Endothelial cell (in vitro differentiated cells): ENCODE results near the gene FGGY. TPM values are rescaled to one million over a fixed set of nuclear protein-coding genes. Genes with fewer than 3 reads are reported as not detected.
A peak's percentile ranks its signal among the peaks of the same experiment; 100 is the strongest.

ENCODE experiments used
- DNase-seq: peaks from one replicate; pipeline ENCODE4 v3.0.0; 2021; ENCODE audit warnings: low spot score
- H3K27ac Mint-ChIP-seq: one replicate; pipeline ENCODE4 v1.8.0; 2021; ENCODE audit warnings: mixed read lengths, inconsistent platforms; ENCODE audit not compliant: unreplicated experiment
- H3K27me3 Mint-ChIP-seq: one replicate; pipeline ENCODE4 v1.8.0; 2021; ENCODE audit warnings: mild to moderate bottlenecking, moderate library complexity, mixed read lengths, inconsistent platforms; ENCODE audit not compliant: unreplicated experiment
- H3K36me3 Mint-ChIP-seq: one replicate; pipeline ENCODE4 v1.8.0; 2021; ENCODE audit warnings: mild to moderate bottlenecking, low read depth, mixed read lengths, inconsistent platforms; ENCODE audit not compliant: unreplicated experiment
- H3K4me1 Mint-ChIP-seq: one replicate; pipeline ENCODE4 v1.8.0; 2021; ENCODE audit warnings: mild to moderate bottlenecking, mixed read lengths, inconsistent platforms; ENCODE audit not compliant: unreplicated experiment
- H3K4me3 Mint-ChIP-seq: one replicate; pipeline ENCODE4 v1.8.0; 2021; ENCODE audit warnings: mild to moderate bottlenecking, mixed read lengths, inconsistent platforms; ENCODE audit not compliant: unreplicated experiment
- H3K9me3 Mint-ChIP-seq: one replicate; pipeline ENCODE4 v1.8.0; 2021; ENCODE audit warnings: mixed read lengths, inconsistent platforms; ENCODE audit not compliant: unreplicated experiment
- total RNA-seq: library from RNA; stranded (reverse); fragmentation: NEBNext Ultra II Directional; extraction: Animal tissue kit (Norgen Biotek cat#: 25700); gene quantifications from one replicate; pipeline ENCODE4 v1.2.1, GENCODE V29; 2021; ENCODE audit not compliant: unreplicated experiment
- TF ChIP-seq, protein P1 (sequence below): fragments of 200-600 bp; sonication (generic); IDR thresholded peaks from one replicate; pipeline ENCODE4 v1.5.0; 2021; ENCODE audit warnings: antibody characterized with exemption; ENCODE audit not compliant: unreplicated experiment

FGGY gene
- total RNA-seq, 1 donor from 2014 or later: 41.2 TPM

DNA sequence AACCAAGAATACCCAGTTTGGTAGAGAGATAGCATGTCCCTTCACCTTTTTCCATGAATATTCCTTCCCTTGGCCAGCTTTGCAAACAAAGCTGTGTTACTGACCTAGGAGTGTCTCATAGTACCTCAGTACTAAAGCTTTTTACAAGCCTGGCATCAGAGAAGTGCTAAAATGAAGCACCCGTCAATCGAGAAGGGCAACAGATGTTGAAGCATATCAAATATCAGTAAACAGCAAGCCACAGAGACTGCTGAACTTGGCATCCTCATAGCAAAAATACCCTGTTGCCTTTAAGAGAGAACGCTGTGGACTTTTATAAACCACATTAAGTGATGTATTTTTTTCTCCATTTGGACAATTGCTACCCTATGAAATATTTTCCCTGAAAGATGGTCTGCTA lies 389.3 kb downstream of the FGGY start:
- no peak for DNase-seq
- Mint-ChIP-seq H3K27me3 (no peaks in the 10 kb centered on the region), H3K36me3 (no peaks in the 10 kb centered on the region), H3K4me3 (no peak overlapping the region), H3K27ac (no peak overlapping the region), H3K4me1 (peaks cover 5% of the 10 kb centered on the region), H3K9me3 (no peaks in the 10 kb centered on the region)
- TF ChIP-seq, protein P1, sequence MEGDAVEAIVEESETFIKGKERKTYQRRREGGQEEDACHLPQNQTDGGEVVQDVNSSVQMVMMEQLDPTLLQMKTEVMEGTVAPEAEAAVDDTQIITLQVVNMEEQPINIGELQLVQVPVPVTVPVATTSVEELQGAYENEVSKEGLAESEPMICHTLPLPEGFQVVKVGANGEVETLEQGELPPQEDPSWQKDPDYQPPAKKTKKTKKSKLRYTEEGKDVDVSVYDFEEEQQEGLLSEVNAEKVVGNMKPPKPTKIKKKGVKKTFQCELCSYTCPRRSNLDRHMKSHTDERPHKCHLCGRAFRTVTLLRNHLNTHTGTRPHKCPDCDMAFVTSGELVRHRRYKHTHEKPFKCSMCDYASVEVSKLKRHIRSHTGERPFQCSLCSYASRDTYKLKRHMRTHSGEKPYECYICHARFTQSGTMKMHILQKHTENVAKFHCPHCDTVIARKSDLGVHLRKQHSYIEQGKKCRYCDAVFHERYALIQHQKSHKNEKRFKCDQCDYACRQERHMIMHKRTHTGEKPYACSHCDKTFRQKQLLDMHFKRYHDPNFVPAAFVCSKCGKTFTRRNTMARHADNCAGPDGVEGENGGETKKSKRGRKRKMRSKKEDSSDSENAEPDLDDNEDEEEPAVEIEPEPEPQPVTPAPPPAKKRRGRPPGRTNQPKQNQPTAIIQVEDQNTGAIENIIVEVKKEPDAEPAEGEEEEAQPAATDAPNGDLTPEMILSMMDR: no peak

DNA sequence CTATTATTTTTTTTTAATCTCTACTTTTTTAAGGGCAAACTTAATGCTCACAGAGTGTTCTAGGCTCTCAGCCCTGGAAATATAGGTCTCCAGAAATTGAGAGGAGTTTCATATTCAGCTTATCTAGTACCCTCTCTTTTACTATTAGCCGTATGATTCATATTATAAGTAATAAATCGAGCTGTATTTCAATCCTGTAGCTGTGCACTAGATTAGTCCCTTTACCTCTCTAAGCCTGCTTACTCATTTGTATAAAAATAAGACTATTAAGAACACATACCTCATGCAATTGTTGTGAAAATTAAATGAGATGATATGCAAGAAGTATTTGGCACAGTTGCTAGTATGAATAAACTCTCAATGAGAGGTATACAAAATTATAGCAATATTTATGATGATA lies 389.7 kb downstream of the FGGY start:
- H3K9me3 Mint-ChIP-seq: no peaks in the 10 kb centered on the region
- H3K4me1 Mint-ChIP-seq: peaks cover 5% of the 10 kb centered on the region
- no peaks in the 10 kb centered on the region for H3K36me3 Mint-ChIP-seq
- no peak for DNase-seq
- no peaks in the 10 kb centered on the region for H3K27me3 Mint-ChIP-seq
- H3K27ac Mint-ChIP-seq: no peak overlapping the region
- H3K4me3 Mint-ChIP-seq: no peak overlapping the region
- TF ChIP-seq, protein P1: no peak

DNA sequence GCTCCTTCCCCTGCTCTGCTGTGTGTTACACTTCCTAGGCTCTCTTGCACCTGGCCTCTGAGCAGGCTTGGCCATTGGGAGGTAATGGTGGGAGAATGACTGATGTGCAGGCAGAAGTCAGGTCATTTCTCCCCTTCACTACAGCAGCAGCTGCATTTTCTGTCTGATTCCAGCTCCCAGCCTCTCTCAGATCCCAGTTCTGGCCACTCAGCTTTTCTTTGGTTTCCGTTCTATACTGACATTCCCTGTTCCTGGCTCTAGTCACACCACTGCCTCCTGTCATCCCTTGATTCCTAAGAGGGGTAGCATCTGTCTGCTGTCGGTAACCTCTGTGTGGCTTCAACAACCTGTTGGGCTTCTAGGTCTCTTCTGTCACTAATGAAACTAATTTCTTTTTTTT lies 390.2 kb downstream of the FGGY start:
- TF ChIP-seq, protein P1: no peak
- Mint-ChIP-seq H3K27me3 (no peaks in the 10 kb centered on the region), H3K9me3 (no peaks in the 10 kb centered on the region), H3K36me3 (no peaks in the 10 kb centered on the region), H3K27ac (no peak overlapping the region), H3K4me1 (peaks cover 5% of the 10 kb centered on the region), H3K4me3 (no peak overlapping the region)
- no peak for DNase-seq

DNA sequence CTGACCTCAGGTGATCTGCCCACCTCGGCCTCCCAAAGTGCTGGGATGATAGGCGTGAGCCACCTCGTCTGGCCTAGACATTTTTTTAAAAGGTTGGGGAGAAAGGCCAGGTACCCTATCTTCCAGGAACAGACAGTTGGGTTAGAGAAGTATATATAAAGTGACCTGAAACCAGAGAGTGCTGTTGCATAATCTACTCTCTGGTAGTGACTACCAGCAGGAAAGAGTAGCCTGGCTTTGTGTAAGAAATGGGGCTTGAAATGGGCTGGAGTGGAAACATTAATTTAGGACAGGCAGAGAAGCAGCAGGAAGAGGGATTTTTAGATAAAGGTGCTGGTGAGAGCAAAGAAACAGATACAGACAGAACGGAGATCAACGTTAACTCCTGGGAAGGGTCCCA lies 392.1 kb downstream of the FGGY start:
- H3K9me3 Mint-ChIP-seq: no peaks in the 10 kb centered on the region
- H3K4me3 Mint-ChIP-seq: peak overlapping the region; percentile 5
- TF ChIP-seq, protein P1: no peak
- no peaks in the 10 kb centered on the region for H3K4me1 Mint-ChIP-seq
- H3K27me3 Mint-ChIP-seq: peaks cover 2% of the 10 kb centered on the region
- DNase-seq: no peak
- peaks cover 4% of the 10 kb centered on the region for H3K36me3 Mint-ChIP-seq
- no peak overlapping the region for H3K27ac Mint-ChIP-seq

DNA sequence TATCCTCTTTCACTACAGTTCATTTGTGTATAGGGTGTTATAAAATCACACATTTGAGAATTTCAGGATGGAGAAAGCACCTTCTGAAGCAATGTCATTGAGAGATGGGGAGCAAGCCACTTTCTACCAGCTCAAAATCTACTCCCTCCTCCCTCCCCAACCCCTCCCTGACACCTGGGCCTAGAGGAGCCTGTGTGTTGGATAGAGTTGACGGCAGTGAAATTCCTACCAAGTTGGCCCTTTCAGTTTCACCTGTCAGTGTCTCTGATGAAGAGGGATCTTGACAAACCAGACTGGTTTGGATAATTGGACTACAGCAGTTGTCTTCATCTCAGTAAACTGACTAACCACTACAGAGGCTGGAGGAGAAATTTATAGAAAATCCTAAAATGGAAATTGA lies 392.8 kb downstream of the FGGY start:
- peaks cover 4% of the 10 kb centered on the region for H3K36me3 Mint-ChIP-seq
- H3K9me3 Mint-ChIP-seq: no peaks in the 10 kb centered on the region
- H3K4me1 Mint-ChIP-seq: no peaks in the 10 kb centered on the region
- TF ChIP-seq, protein P1: no peak
- H3K27me3 Mint-ChIP-seq: peaks cover 2% of the 10 kb centered on the region
- no peak for DNase-seq
- no peak overlapping the region for H3K27ac Mint-ChIP-seq
- H3K4me3 Mint-ChIP-seq: no peak overlapping the region
